Dendritic cell treated with granulocyte-macrophage colony-stimulating factor and Interleukin-4, amounts not matched to agents 40 ng/mL and 50 ng/mL, for 4 days (primary cell): ENCODE results near the gene CDH16.
"Not testable (repeated sequence)": the region's sequence is repeated elsewhere in the genome, so short reads cannot be mapped to it uniquely, and the experiment has no call there.

Experiments
- H3K27ac Mint-ChIP-seq: one replicate; pipeline ENCODE4 v1.8.0; 2022; ENCODE audit warnings: mild to moderate bottlenecking, mixed read lengths
- H3K27me3 Mint-ChIP-seq: one replicate; pipeline ENCODE4 v1.8.0; 2022; ENCODE audit warnings: mild to moderate bottlenecking, mixed read lengths
- H3K36me3 Mint-ChIP-seq: one replicate; pipeline ENCODE4 v1.8.0; 2022; ENCODE audit warnings: low read depth, mixed read lengths
- H3K4me1 Mint-ChIP-seq: one replicate; pipeline ENCODE4 v1.8.0; 2022; ENCODE audit warnings: low read depth, mixed read lengths
- H3K4me3 Mint-ChIP-seq: one replicate; pipeline ENCODE4 v1.8.0; 2022; ENCODE audit warnings: mild to moderate bottlenecking, moderate library complexity, mixed read lengths
- H3K9me3 Mint-ChIP-seq: one replicate; pipeline ENCODE4 v1.8.0; 2022; ENCODE audit warnings: mixed read lengths
- intact Hi-C: fragments of 100-400 bp; cut with micrococcal nuclease; formaldehyde crosslinking; loops from one replicate; pipeline ENCODE4 v1.15.0; 2022

Gene CDH16

GRCh38 chr16:66882702-66883101 lies 36.0 kb downstream of the CDH16 start:
- H3K4me3 Mint-ChIP-seq: no peak overlapping the region
- H3K36me3 Mint-ChIP-seq: peaks cover 35% of the 10 kb centered on the region
- no peaks in the 10 kb centered on the region for H3K9me3 Mint-ChIP-seq
- H3K4me1 Mint-ChIP-seq: peaks cover 37% of the 10 kb centered on the region
- no peak overlapping the region for H3K27ac Mint-ChIP-seq
- intact Hi-C loops: loop anchor here (5.0 kb wide), 1 partner anchor 45 kb away; the partner anchor contains the start of gene RRAD
- peaks cover 21% of the 10 kb centered on the region for H3K27me3 Mint-ChIP-seq

GRCh38 chr16:66881964-66882508 lies 36.6 kb downstream of the CDH16 start:
- Mint-ChIP-seq H3K4me3 (no peak overlapping the region), H3K27me3 (peaks cover 21% of the 10 kb centered on the region), H3K27ac (no peak overlapping the region), H3K36me3 (peaks cover 34% of the 10 kb centered on the region), H3K9me3 (no peaks in the 10 kb centered on the region), H3K4me1 (peaks cover 40% of the 10 kb centered on the region)
- intact Hi-C loops: loop anchor here (5.0 kb wide), 1 partner anchor 45 kb away; the partner anchor contains the start of gene RRAD

- H3K4me3 Mint-ChIP-seq: no peak overlapping the region
- H3K36me3 Mint-ChIP-seq: peaks cover 29% of the 10 kb centered on the region
- H3K4me1 Mint-ChIP-seq: peaks cover 45% of the 10 kb centered on the region
- peaks cover 21% of the 10 kb centered on the region for H3K27me3 Mint-ChIP-seq
- no peak overlapping the region for H3K27ac Mint-ChIP-seq
- H3K9me3 Mint-ChIP-seq: no peaks in the 10 kb centered on the region
- intact Hi-C loops: loop anchor here (5.0 kb wide), 1 partner anchor 46 kb away; the partner anchor contains the start of gene RRAD
These were observed 37.1 kb downstream of the CDH16 start for GRCh38 chr16:66881560-66881959.

- intact Hi-C loops: loop anchor here (5.0 kb wide), 1 partner anchor 46 kb away; the partner anchor contains the start of gene RRAD
- Mint-ChIP-seq H3K36me3 (peaks cover 29% of the 10 kb centered on the region), H3K27ac (peak overlapping the region; percentile 88), H3K4me3 (peak overlapping the region; percentile 91), H3K9me3 (peaks cover 5% of the 10 kb centered on the region), H3K27me3 (peaks cover 25% of the 10 kb centered on the region), H3K4me1 (peaks cover 51% of the 10 kb centered on the region)
These were observed 37.7 kb downstream of the CDH16 start for GRCh38 chr16:66881014-66881417.

- Mint-ChIP-seq H3K4me1 (peaks cover 52% of the 10 kb centered on the region), H3K27me3 (peaks cover 26% of the 10 kb centered on the region), H3K36me3 (peaks cover 27% of the 10 kb centered on the region), H3K9me3 (peaks cover 8% of the 10 kb centered on the region), H3K4me3 (peak within 1 kb of the TSS; percentile 91), H3K27ac (peak within 1 kb of the TSS; percentile 88)
- intact Hi-C loops: loop anchor here (5.0 kb wide), 1 partner anchor 47 kb away; the partner anchor contains the start of gene RRAD
These were observed 38.2 kb downstream of the CDH16 start, which contains the start of gene PDP2 for GRCh38 chr16:66880288-66881013. PDP2 (plus strand) TSS chr16:66880515; CDS start chr16:66884285, 3,770 bp downstream.

- peak overlapping the region; percentile 47 for H3K4me3 Mint-ChIP-seq
- intact Hi-C loops: no loop called here
- peaks cover 60% of the 10 kb centered on the region for H3K4me1 Mint-ChIP-seq
- peaks cover 8% of the 10 kb centered on the region for H3K9me3 Mint-ChIP-seq
- peaks cover 26% of the 10 kb centered on the region for H3K27me3 Mint-ChIP-seq
- peaks cover 12% of the 10 kb centered on the region for H3K36me3 Mint-ChIP-seq
- H3K27ac Mint-ChIP-seq: peak overlapping the region; percentile 74
These were observed 40.6 kb downstream of the CDH16 start for GRCh38 chr16:66878067-66878466.

- intact Hi-C loops: no loop called here
- Mint-ChIP-seq H3K4me3 (peak overlapping the region; percentile 51), H3K27ac (peak overlapping the region; percentile 81), H3K9me3 (peaks cover 8% of the 10 kb centered on the region), H3K27me3 (peaks cover 34% of the 10 kb centered on the region), H3K36me3 (peaks cover 6% of the 10 kb centered on the region), H3K4me1 (peaks cover 55% of the 10 kb centered on the region)
These were observed 44.5 kb downstream of the CDH16 start for GRCh38 chr16:66874079-66874775.

GRCh38 chr16:66873685-66874055 lies 45.0 kb downstream of the CDH16 start:
- H3K4me1 Mint-ChIP-seq: peaks cover 51% of the 10 kb centered on the region
- no peak overlapping the region for H3K4me3 Mint-ChIP-seq
- peaks cover 6% of the 10 kb centered on the region for H3K36me3 Mint-ChIP-seq
- intact Hi-C loops: loop anchor here (2.0 kb wide), 1 partner anchor 43 kb away; the partner anchor contains the start of gene NAE1
- peaks cover 8% of the 10 kb centered on the region for H3K9me3 Mint-ChIP-seq
- peak overlapping the region; percentile 81 for H3K27ac Mint-ChIP-seq
- peaks cover 33% of the 10 kb centered on the region for H3K27me3 Mint-ChIP-seq

- Mint-ChIP-seq H3K4me1 (peaks cover 45% of the 10 kb centered on the region), H3K27ac (peak overlapping the region; percentile 81), H3K9me3 (peaks cover 8% of the 10 kb centered on the region), H3K36me3 (peaks cover 6% of the 10 kb centered on the region), H3K4me3 (peak overlapping the region; percentile 71), H3K27me3 (peaks cover 37% of the 10 kb centered on the region)
- intact Hi-C loops: loop anchor here (2.0 kb wide), 1 partner anchor 42 kb away; the partner anchor contains the start of gene NAE1
These were observed 45.6 kb downstream of the CDH16 start for GRCh38 chr16:66872943-66873684.

- intact Hi-C loops: loop anchor here (2.0 kb wide), 1 partner anchor 42 kb away; the partner anchor contains the start of gene NAE1
- Mint-ChIP-seq H3K27ac (peak overlapping the region; percentile 81), H3K36me3 (peaks cover 6% of the 10 kb centered on the region), H3K27me3 (peaks cover 42% of the 10 kb centered on the region), H3K9me3 (peaks cover 8% of the 10 kb centered on the region), H3K4me1 (peaks cover 45% of the 10 kb centered on the region), H3K4me3 (peak overlapping the region; percentile 71)
These were observed 46.1 kb downstream of the CDH16 start for GRCh38 chr16:66872559-66872942.

GRCh38 chr16:66871840-66872239 lies 46.8 kb downstream of the CDH16 start:
- no peak overlapping the region for H3K4me3 Mint-ChIP-seq
- H3K9me3 Mint-ChIP-seq: peaks cover 8% of the 10 kb centered on the region
- no peak overlapping the region for H3K27ac Mint-ChIP-seq
- peaks cover 6% of the 10 kb centered on the region for H3K36me3 Mint-ChIP-seq
- intact Hi-C loops: loop anchor here (2.0 kb wide), 1 partner anchor 41 kb away; the partner anchor contains the start of gene NAE1
- peaks cover 42% of the 10 kb centered on the region for H3K27me3 Mint-ChIP-seq
- H3K4me1 Mint-ChIP-seq: peaks cover 42% of the 10 kb centered on the region

GRCh38 chr16:66871363-66871762 lies 47.3 kb downstream of the CDH16 start:
- intact Hi-C loops: not testable (repeated sequence)

GRCh38 chr16:66869424-66869823 lies 49.3 kb downstream of the CDH16 start:
- no peaks in the 10 kb centered on the region for H3K36me3 Mint-ChIP-seq
- no peaks in the 10 kb centered on the region for H3K9me3 Mint-ChIP-seq
- peaks cover 42% of the 10 kb centered on the region for H3K27me3 Mint-ChIP-seq
- intact Hi-C loops: loop anchor here (5.0 kb wide), 2 partner anchors 142 to 462 kb away; no protein-coding TSS in a partner anchor
- peaks cover 32% of the 10 kb centered on the region for H3K4me1 Mint-ChIP-seq
- no peak overlapping the region for H3K4me3 Mint-ChIP-seq
- H3K27ac Mint-ChIP-seq: no peak overlapping the region

More at GRCh38 chr16:66871363-66871762, 47.3 kb downstream of the CDH16 start:
- H3K36me3 Mint-ChIP-seq, H3K27ac Mint-ChIP-seq, H3K4me3 Mint-ChIP-seq, H3K9me3 Mint-ChIP-seq: not testable (repeated sequence)
- Mint-ChIP-seq H3K27me3 (peaks cover 40% of the 10 kb centered on the region), H3K4me1 (peaks cover 37% of the 10 kb centered on the region)
